NK-92 (cell line): Measurements from ENCODE around the gene TRIM72.
A peak's percentile ranks its signal among the peaks of the same experiment; 100 is the strongest.
"Not testable (repeated sequence)": the region's sequence is repeated elsewhere in the genome, so short reads cannot be mapped to it uniquely, and the experiment has no call there.

ENCODE experiments used
- DNase-seq: peaks from one replicate; lab custom pipeline; 2025; ENCODE audit not compliant: unreplicated experiment; lab: John Stamatoyannopoulos, UW

Gene TRIM72, protein sequence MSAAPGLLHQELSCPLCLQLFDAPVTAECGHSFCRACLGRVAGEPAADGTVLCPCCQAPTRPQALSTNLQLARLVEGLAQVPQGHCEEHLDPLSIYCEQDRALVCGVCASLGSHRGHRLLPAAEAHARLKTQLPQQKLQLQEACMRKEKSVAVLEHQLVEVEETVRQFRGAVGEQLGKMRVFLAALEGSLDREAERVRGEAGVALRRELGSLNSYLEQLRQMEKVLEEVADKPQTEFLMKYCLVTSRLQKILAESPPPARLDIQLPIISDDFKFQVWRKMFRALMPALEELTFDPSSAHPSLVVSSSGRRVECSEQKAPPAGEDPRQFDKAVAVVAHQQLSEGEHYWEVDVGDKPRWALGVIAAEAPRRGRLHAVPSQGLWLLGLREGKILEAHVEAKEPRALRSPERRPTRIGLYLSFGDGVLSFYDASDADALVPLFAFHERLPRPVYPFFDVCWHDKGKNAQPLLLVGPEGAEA

DNA sequence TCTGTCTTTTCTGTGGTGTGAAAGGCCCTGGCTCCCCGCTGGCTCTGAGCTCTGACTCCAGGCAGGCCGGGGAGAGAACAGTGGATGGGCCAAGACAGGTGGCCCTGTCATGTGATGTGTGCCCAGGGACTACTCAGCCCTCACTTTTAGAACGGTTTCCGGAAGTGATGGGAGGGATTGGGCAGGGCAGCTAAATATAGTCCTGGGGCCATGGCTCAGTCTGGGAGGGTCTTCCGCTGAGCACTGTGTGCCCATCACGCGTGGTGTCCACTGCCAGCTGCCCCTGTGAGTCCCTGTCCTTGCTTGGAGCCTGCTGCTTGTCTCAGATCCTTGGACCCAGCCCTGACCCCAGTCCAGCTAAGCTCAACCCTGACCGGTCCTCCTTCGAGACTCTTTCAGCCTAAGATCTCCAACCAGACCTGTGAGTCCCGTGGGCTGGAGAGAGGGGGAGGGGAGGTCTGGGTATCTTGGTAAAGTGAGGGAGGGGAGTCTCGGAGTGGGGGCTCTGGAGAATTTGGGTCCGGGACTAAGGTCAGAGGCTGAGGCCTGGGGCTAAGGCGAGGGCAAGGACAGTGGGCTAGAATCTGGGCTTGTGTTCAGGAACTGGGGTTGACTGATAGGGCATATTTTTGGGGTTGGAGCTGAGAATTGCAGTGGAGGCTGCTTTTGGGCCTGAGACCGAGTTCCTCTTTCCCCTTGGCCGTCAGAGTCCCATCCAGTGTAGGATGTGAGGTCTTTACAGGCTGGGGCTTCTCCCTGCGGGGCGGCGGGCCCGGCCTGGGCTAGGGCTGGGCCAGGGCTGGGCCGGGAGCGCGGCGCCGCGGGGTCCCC is at the start of gene TRIM72:
TRIM72 (plus strand) TSS at position 243 of the 831 bp plus-strand sequence. CDS start 620 bp downstream, outside the sequence.
- DNase-seq, result no peak

DNA sequence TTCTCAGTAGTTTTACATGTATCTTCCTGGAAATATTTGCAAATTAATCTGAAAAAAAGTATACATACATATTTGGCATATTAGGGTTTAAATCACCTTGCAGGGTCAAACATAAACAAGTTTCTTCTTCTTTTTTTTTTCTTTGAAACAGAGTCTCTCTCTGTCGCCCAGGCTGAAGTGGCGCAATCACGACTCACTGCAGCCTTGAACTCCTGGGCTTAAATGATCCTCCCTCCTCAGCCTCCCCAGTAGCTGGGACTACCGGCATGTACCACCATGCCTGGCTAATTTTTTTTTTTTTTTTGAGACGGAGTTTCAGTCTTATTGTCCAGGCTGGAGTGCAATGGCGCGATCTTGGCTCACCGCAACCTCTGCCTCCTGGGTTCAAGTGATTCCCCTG is 46.6 kb upstream of the TRIM72 start:
- DNase-seq, result no peak

DNA sequence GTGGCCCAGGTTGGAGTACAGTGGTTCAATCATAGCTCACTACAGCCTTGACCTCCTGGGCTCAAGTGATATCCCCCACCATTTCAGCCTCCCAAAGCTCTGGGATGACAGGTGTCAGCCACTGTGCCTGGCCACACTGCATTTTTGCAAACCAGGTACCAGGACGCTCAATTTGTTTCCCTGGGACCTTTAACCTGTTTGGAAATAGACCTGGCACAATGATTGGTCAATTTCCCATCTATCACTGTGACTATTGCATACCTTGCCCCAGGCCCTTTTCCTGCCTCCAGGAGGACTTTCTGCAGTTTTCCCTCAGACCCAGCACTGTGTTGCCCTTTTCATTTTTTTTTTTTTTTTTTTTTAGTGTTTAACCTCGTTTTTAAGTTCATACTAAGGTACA is 45.1 kb upstream of the TRIM72 start:
- no peak for DNase-seq

DNA sequence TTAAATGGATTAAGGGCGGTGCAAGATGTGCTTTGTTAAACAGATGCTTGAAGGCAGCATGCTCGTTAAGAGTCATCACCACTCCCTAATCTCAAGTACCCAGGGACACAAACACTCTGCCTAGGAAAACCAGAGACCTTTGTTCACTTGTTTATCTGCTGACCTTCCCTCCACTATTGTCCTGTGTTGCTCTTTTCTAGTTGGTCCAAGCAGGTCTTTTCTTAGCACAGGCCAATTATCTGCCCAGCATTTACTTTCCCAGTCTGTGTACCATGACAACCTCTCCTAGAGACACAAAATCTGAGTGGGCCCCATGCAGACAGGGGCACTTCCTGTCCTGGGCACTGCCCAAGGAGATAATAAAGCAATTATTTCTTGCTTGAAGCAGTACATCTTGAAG is 43.9 kb upstream of the TRIM72 start:
- DNase-seq, result not testable (repeated sequence)

DNA sequence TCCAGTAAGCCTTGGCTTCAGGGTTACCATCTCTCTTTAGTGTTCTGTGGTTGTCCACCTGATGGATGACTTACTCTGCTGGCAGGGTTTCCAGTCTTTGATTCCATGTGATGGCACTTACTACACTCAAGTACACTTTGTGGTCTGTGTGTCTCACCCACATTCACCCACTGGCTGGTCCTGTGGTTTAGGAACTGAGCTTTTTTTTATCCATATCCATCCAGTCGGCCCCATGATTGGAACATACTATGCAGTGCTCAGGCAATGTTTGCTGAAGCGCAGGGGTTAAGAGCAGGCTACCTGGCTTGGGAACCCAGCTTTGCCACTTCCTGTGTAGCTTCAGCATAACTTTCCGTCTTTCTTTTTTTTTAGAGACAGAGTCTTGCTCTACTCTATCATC is 36.8 kb upstream of the TRIM72 start:
- DNase-seq, result no peak

DNA sequence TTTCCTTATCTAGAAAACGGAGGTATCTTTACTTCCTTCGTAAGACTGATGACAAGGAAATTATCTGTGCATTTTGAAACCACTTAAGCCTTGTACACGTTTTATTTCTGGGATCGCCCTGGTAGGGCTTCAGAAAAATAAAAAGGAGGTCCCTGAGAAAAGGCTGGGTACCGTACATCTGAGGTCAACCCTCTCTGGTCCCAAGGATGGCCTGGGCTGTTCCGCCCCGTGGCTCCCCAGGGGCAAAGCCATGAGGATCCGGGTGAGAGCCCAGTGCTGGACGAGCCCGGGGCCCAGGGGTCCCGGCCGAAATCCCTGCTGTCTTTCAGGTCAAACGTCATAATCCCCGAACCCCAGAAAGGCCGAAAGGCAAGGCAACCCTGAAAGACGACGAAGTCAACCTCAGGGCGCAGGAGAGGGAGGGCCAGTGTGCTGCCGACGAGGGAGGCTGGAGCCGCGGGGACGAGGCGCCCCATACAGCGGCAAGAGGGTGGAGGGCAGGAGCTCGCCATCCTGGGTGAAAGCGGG is 34.6 kb upstream of the TRIM72 start:
- no peak for DNase-seq

DNA sequence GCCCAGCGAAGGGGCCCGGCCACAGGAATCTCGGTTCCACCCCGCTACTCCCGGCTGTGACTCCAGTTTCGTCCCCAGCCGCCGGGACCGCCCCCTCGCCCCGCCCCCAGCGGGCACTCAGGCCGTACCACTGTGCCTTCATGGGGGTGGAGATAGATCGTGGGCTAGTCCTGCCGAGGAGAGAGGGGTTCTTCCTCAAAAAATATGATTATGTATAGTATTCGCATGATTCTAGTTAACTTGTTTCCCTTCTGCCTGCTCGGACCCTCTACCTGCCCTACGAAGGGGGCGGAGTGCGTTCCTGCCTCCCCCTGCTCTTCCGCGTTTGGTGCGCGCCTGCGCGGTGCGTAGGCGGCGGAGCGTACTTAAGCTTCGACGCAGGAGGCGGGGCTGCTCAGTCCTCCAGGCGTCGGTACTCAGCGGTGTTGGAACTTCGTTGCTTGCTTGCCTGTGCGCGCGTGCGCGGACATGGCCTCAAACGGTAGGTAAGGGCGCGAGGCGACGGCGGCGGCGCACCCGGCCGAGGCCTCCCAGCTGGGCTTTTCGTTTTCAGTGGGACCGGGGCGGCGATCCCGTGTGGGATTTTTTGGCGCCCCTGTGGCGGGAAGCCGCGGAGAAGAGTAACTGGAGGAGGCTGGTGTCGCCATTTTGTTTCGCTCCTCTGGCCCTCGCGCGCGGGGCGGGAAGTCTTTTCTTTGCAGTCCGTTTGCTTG is 34.0 kb upstream of the TRIM72 start, which contains the start of gene FUS:
FUS (plus strand) TSS at position 393 of the 713 bp plus-strand sequence; CDS start at position 469, 76 bp downstream.
- peak; percentile 28 for DNase-seq

DNA sequence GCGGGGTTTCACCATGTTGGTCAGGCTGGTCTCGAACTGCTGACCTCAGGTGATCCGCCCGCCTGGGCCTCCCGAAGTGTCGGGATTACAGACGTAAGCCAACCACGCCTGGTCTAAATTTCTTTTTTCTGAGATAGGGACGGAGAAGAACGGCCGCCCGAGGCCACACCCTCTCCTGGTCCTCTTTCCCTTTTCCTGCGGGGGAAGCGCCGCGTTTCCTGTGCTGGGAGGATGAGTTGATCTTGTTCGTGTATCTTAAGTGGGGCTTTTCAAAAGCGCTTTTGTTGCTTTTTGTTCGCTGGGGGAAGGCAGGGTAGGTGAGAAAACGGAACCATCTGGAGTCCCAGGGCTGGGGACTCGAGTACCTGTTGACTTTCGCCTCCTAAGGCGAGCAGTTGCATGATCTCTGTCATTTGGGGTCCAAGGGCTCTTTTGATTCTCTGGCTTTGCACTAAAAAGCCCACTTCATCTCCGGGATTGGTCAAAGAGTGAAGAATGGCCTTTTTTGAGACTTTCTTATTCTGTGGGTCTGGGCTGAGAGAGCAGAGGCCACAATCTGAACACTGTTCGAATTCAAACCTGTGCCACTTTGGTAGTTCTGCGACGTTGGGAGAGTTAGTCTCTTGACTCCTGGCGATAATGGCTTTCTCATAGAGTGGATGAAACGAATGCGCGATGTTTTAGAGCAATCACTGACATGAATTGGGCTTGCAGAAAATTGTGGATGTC is 32.7 kb upstream of the TRIM72 start:
- DNase-seq, result no peak

DNA sequence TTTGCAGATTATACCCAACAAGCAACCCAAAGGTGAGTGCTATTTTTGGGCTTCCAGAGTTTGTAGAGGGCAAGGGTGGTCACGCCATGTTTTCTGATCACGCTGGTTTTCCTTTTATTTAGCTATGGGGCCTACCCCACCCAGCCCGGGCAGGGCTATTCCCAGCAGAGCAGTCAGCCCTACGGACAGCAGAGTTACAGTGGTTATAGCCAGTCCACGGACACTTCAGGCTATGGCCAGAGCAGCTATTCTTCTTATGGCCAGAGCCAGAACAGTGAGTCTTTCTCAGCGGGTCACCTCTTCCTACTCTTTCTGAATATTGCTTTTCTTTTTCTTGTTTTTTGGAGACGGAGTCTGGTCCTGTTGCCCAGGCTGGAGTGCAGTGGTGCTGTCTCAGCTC is 31.5 kb upstream of the TRIM72 start:
- no peak for DNase-seq

DNA sequence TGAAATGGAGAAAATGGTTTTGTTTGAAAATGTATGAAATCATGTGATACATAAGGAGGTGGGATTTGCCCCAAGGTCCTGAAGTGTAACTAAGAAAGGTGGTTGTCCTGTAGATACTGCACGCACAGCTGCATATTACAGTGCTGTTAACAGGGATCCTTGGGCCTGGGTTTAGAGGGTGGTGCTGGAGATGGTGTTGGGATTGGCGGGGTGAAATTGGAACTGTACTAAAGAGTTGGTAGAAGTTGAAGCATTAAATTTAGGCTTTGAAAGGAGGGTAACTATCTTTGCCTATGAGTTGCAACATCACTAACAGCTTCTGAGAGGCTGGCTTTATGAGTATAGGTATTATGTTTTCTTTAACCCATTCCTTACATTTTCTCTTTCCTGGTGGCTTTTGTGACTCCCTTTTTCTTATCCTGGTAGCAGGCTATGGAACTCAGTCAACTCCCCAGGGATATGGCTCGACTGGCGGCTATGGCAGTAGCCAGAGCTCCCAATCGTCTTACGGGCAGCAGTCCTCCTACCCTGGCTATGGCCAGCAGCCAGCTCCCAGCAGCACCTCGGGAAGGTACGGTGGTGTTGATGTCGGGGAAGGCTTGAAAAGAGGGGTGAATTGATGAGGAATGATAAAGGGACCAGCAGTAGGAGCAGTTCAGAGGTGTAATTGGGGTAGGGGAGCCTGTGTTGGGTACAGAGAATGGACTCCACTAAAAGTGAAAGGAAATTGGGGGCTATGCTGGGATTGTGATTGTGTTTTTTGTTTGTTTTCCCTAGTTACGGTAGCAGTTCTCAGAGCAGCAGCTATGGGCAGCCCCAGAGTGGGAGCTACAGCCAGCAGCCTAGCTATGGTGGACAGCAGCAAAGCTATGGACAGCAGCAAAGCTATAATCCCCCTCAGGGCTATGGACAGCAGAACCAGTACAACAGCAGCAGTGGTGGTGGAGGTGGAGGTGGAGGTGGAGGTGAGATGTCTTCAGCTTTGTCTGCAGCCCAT is 30.2 kb upstream of the TRIM72 start:
- no peak for DNase-seq

DNA sequence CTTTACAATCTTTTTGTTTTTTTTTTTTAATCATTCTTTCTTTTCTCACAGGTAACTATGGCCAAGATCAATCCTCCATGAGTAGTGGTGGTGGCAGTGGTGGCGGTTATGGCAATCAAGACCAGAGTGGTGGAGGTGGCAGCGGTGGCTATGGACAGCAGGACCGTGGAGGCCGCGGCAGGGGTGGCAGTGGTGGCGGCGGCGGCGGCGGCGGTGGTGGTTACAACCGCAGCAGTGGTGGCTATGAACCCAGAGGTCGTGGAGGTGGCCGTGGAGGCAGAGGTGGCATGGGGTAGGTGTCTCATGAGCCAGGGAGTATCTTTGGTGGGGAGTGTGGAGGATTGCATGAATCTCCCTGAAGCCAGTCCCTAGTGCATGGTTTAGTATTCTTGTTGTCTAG is 29.0 kb upstream of the TRIM72 start:
- no peak for DNase-seq

DNA sequence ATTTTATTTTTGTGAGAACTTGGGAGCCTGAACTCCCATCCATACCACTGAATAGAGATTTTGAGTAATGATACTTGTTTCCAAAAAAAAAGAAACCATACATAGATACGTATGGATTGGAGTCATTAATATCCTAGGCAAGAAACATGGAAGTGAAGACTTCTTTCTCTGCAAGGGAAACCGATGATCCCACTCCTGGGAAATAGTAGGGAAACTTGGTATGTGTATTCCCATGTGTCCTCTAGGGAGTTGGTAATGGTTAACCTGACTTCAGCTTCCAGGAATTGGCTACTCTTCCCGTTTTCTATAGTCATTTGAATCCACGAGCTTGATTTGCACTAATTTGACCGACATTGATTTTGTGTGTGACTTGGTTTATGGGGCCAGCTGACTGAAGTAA is 28.6 kb upstream of the TRIM72 start:
- no peak for DNase-seq

DNA sequence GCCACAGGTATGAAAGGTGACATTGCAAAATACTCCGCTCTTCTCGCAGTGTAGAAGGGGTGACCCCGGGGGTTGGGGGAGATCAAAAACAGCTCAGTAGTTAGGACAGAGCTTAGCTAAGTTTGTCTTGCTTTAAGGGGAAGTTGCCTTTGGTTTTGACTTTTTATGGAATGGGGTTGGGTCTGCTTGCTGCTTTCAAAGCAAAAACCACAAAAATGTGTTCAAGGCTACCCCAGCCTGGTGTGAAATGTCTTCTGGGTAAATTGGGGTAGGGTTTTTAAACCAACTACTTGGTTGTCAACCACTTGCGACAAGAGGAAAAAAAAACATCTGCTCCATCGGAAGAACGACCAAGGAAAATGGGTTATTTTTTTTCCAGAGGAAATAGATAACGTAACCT is 27.7 kb upstream of the TRIM72 start:
- no peak for DNase-seq

DNA sequence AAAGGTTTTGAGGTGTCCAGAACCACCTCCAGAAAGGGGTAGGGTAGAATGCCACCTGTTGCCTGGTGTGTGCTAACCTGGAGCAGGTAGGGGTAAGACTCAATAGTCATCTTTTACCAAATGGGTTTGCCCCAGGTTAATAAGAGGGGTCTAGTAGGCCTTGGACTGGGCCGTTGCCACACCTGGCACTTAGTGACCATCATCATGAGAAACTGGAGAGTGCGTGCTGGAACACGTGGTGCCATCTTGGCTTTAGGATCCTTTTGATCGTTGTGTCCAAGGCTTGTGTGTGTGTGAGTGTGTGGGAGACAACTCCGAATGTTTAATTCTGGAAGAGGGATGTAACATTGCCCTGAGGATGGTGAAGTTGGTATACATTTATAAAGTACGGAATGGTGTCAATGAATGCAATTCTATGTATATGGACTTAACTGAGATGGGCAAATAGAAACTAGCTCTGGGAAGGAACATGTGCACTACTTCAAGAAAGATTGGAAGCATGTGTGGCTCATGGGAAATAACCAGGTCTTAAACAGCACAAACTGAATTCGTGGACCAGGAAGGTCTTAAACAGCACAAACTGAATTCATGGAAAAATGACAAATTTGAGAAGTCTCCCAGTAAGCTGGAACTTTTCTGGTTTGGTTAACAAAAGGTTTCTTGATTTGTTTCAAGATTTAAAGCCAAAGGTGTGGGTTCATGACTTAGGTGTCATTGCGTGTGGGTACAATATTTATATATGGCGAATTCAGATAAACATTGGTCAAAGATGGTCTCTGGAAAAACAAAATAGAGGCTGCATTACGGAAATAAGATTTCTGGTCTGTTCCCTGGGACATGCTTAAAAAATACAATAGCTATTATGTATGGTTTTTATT is 26.8 kb upstream of the TRIM72 start:
- DNase-seq, result no peak

DNA sequence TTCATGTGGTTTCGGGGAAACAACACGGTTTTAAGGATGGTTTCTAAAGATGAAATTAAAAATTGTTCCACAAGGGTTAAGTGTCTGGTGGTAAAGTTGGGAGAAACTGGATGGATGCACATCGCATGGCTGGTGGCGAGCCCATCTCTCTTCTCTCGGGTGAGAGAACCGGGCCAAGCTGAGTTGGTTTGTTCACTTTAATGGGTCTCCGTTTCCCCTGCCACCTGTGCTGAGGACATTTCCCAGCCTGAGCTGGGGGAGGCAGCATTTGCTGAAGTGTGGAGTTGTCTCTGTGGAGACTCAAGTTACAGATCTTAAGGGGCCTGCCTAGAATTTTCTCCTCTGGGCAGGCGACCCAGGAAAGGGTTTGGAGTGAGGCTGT is 26.1 kb upstream of the TRIM72 start:
- no peak for DNase-seq

DNA sequence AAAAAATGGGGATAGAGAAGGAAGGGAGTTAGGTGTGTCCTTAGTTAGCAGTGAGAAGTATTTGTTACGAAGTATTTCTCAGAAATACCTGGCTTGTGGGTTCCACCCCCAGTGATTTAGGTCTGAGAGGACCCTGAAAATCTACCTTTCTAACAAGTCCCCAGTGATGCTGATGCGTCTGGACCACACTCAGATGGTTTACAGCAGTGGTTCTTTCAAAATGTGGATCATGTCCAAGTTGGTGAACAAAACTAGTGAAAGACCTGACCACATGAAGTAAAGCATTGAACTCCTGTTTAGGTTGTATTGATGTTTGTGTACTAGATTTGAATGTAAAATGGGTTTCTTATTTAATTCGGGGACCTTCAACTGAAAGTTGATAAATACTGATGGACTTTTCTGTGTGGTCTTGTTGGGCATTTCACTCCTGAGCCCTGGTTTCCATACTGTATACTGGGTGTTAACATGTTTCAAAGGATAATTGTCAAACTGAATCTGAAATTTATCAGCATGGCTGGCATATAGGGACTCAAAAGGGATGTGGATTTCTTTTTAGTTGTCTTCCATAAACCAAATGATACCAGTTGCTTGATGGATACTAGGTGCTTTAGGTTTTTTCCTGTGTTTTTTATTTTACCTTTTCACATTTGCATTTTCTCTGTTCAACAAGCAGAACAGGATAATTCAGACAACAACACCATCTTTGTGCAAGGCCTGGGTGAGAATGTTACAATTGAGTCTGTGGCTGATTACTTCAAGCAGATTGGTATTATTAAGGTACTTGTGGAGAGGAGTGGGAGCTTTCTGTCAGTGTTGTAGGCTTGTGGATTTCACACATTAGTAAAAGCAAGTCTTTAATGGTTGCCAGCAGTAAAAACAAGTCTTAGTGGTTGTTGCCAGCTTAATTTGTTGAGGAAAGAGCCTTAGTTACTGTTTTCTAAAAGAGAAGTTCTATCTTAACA is 25.2 kb upstream of the TRIM72 start:
- DNase-seq, result no peak

DNA sequence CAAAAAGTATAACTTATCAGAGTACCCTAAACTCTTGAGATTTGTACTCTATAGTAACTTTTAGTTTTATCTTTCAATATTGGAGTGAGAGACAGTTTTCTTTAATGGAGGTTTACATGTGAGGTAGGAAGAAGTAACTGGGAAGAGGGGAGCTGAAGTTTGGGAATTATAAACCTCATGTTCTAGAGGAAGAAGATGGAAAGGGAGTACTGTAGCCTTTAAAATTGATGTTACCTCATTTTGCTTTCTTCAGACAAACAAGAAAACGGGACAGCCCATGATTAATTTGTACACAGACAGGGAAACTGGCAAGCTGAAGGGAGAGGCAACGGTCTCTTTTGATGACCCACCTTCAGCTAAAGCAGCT is 24.5 kb upstream of the TRIM72 start:
- no peak for DNase-seq
